Mesendoderm (in vitro differentiated cells): ENCODE measurements around the gene LHB.
A peak's percentile ranks its signal among the peaks of the same experiment; 100 is the strongest.

Experiments
- DNase-seq: peaks from one replicate; pipeline ENCODE4 v3.0.0; 2013
- H2AK5ac ChIP-seq: 2 replicates; pipeline ENCODE4 v1.6.1; 2013; ENCODE audit warnings: low read length, inconsistent platforms
- H2BK120ac ChIP-seq: 2 replicates; pipeline ENCODE4 v1.6.1; 2013; ENCODE audit warnings: low read depth, mild to moderate bottlenecking, low read length, moderate library complexity, mixed read lengths
- H2BK15ac ChIP-seq: replicated peaks from 2 replicates; pipeline ENCODE4 v1.6.1; 2013; ENCODE audit warnings: low read depth, mild to moderate bottlenecking, moderate library complexity
- H2BK5ac ChIP-seq: 2 replicates; pipeline ENCODE4 v1.6.1; 2013; ENCODE audit warnings: low read length, inconsistent platforms
- H3K18ac ChIP-seq: 2 replicates; pipeline ENCODE4 v1.6.1; 2013; ENCODE audit warnings: mild to moderate bottlenecking, low read length, mixed read lengths
- H3K23ac ChIP-seq: one replicate; pipeline ENCODE4 v1.6.1; 2013; ENCODE audit warnings: low read length
- H3K27ac ChIP-seq: 2 replicates; pipeline ENCODE4 v1.5.1; 2013; ENCODE audit warnings: low read depth, mild to moderate bottlenecking, inconsistent platforms, low read length, moderate library complexity
- H3K27me3 ChIP-seq: 2 replicates; pipeline ENCODE4 v1.6.1; 2013; ENCODE audit warnings: low read length, control low read depth, mild to moderate bottlenecking, inconsistent platforms; ENCODE audit not compliant: insufficient read depth, poor library complexity
- H3K36me3 ChIP-seq: 2 replicates; pipeline ENCODE4 v1.6.1; 2013; ENCODE audit warnings: low read length, inconsistent platforms; ENCODE audit not compliant: control insufficient read depth, insufficient read depth
- H3K4ac ChIP-seq: one replicate; pipeline ENCODE4 v1.6.1; 2013; ENCODE audit warnings: low read depth, mild to moderate bottlenecking, low read length, moderate library complexity
- H3K4me1 ChIP-seq: 2 replicates; pipeline ENCODE4 v1.6.1; 2013; ENCODE audit warnings: low read depth, low read length, inconsistent platforms; ENCODE audit not compliant: control insufficient read depth
- H3K4me2 ChIP-seq: 2 replicates; pipeline ENCODE4 v1.6.1; 2013; ENCODE audit warnings: low read length
- H3K4me3 ChIP-seq: 2 replicates; pipeline ENCODE4 v1.5.1; 2013; ENCODE audit warnings: mild to moderate bottlenecking, low read length
- H3K56ac ChIP-seq: one replicate; pipeline ENCODE4 v1.6.1; 2013; ENCODE audit warnings: low read length
- H3K79me1 ChIP-seq: 2 replicates; pipeline ENCODE4 v1.6.1; 2013; ENCODE audit warnings: low read length, inconsistent platforms
- H3K79me2 ChIP-seq: 2 replicates; pipeline ENCODE4 v1.6.1; 2013; ENCODE audit warnings: mild to moderate bottlenecking, low read length; ENCODE audit not compliant: control insufficient read depth, insufficient read depth
- H3K9ac ChIP-seq: 2 replicates; pipeline ENCODE4 v1.6.1; 2013; ENCODE audit warnings: low read length, inconsistent platforms
- H4K5ac ChIP-seq: one replicate; pipeline ENCODE4 v1.6.1; 2013; ENCODE audit warnings: low read length
- H4K8ac ChIP-seq: one replicate; pipeline ENCODE4 v1.6.1; 2013; ENCODE audit warnings: low read depth, mild to moderate bottlenecking, control low read depth, low read length, moderate library complexity
- WGBS: extraction: QIAGEN DNeasy Blood & Tissue Kit; methylation state at CpG from one replicate; pipeline ENCODE4 v1.1.7; 2013; ENCODE audit warnings: low lambda C conversion rate, missing lambda C conversion rate; ENCODE audit not compliant: insufficient coverage; ENCODE audit errors: extremely low coverage; 5-methylcytosine and 5-hydroxymethylcytosine counted together

Gene LHB

DNA sequence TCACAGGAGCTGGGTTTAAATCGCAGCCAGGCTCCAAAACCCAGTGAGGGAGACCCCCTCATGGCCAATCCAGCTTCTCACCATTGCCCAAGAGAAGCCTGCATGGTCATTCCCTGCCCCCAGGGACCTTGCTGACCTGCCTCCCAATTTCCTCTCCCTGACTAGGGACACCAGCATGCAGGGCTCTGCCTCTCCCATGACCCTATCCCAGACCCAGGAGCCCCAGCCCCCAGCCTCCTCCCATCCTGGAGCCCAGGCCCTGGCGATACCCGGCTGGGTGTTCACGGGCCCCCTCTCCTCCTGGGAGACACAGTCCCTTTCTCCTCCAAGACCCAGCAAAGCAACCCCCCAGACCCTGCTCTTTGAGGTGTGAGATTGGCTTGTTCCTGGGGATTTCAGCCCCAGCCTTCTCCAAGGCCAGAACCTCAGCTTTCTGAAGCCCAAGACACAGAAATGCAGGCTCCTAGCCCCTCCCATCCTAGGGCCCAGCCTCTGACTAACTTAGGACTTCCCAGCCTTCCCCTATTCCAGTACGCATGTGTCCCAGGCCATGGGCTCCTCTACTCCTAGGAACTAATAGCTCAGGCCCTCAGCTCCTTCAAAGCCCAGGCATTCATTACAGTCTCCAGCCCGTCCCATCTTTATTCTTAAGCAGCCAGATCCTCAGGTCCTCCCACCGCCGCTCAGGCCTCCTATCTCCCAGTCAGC is 24.9 kb downstream of the LHB start:
- no peak overlapping the region for H2AK5ac ChIP-seq
- H3K27ac ChIP-seq, result no peak overlapping the region
- no peaks in the 10 kb centered on the region for H3K36me3 ChIP-seq
- peak overlapping the region; percentile 3 for H3K18ac ChIP-seq
- no peak overlapping the region for H2BK5ac ChIP-seq
- no peak overlapping the region for H4K5ac ChIP-seq
- peak overlapping the region; percentile 65 for H3K56ac ChIP-seq
- peaks cover 19% of the 10 kb centered on the region for H3K79me1 ChIP-seq
- no peak overlapping the region for H2BK15ac ChIP-seq
- peak; percentile 86 for DNase-seq
- no peak overlapping the region for H3K4ac ChIP-seq
- WGBS, result no CpG with 5 or more reads among the region's 8 CpGs
- no peak overlapping the region for H2BK120ac ChIP-seq
- peaks cover 22% of the 10 kb centered on the region for H3K79me2 ChIP-seq
- peak overlapping the region; percentile 7 for H3K4me2 ChIP-seq
- no peaks in the 10 kb centered on the region for H3K27me3 ChIP-seq
- peak overlapping the region; percentile 68 for H3K9ac ChIP-seq
- H3K4me1 ChIP-seq, result no peaks in the 10 kb centered on the region
- H4K8ac ChIP-seq, result no peak overlapping the region
- no peak overlapping the region for H3K23ac ChIP-seq
- peak overlapping the region; percentile 32 for H3K4me3 ChIP-seq

DNA sequence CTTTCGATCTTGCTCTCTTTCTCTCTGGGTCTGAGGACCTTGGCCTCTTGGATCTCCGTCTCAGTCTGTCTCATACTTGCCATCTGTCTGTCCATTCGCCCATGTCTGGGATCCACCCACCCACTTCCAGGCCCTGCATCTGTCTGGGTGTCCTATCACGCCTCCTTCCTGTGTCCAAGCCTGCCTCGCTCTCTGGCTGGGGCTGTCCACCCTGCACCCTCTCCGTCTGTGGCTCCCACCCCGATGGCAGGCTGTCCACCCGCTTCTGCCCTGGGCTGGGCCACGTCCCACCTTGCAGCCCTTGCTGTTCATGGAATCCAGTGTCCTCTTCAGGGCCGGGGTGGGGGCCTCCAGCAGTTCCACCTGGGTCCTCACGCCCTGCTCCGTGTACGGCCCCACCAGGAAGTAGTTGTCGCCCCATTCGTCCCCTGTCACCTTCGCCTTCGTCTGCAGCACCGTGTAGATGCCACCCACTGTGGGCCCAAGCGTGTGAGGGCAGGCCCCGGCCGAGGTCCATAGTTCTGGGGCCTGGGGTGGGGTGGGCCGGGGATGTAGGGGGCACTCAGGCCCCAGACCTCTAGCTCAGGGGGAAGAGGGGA is 25.8 kb downstream of the LHB start:
- Histone ChIP-seq H4K5ac (no peak overlapping the region), H2BK120ac (no peak overlapping the region), H3K4ac (no peak overlapping the region), H2BK5ac (no peak overlapping the region), H3K4me2 (no peak overlapping the region), H3K18ac (no peak overlapping the region), H2BK15ac (no peak overlapping the region), H3K36me3 (no peaks in the 10 kb centered on the region), H3K79me1 (peaks cover 18% of the 10 kb centered on the region), H3K4me1 (no peaks in the 10 kb centered on the region), H3K79me2 (peaks cover 22% of the 10 kb centered on the region), H3K27ac (no peak overlapping the region), H3K23ac (no peak overlapping the region), H4K8ac (no peak overlapping the region), H3K4me3 (no peak overlapping the region), H3K9ac (no peak overlapping the region), H2AK5ac (no peak overlapping the region), H3K27me3 (no peaks in the 10 kb centered on the region), H3K56ac (no peak overlapping the region)
- no peak for DNase-seq
- no CpG with 5 or more reads among the region's 22 CpGs for whole genome bisulfite sequencing

DNA sequence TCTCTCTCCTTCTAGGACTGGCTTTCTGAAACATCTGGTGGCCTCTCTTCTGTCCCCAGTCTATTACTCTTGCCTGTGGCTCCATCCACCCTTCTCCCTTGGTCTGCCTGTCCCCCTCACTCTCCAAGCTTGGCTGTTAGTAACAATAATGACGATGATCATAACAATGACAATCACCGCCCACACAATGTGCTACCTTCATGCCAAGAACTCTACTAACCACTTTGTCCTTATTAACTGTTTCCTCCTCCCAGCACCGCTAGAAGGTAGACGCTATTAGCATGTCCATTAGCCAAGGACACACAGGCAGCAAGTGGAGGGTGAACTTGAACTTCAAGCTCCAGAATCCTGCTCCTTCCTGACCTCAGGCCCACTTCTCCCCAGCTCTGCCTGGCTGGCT is 26.5 kb downstream of the LHB start:
- H3K18ac ChIP-seq, result no peak overlapping the region
- H4K5ac ChIP-seq, result no peak overlapping the region
- no peaks in the 10 kb centered on the region for H3K27me3 ChIP-seq
- H3K4ac ChIP-seq, result no peak overlapping the region
- H3K56ac ChIP-seq, result no peak overlapping the region
- WGBS, result no CpG with 5 or more reads among the region's 4 CpGs
- no peak overlapping the region for H3K9ac ChIP-seq
- H3K4me1 ChIP-seq, result no peaks in the 10 kb centered on the region
- no peak overlapping the region for H2AK5ac ChIP-seq
- H3K4me2 ChIP-seq, result no peak overlapping the region
- no peak for DNase-seq
- no peak overlapping the region for H2BK5ac ChIP-seq
- H3K23ac ChIP-seq, result no peak overlapping the region
- no peak overlapping the region for H3K4me3 ChIP-seq
- no peak overlapping the region for H2BK120ac ChIP-seq
- peaks cover 18% of the 10 kb centered on the region for H3K79me1 ChIP-seq
- peaks cover under 1% of the 10 kb centered on the region for H3K36me3 ChIP-seq
- H3K79me2 ChIP-seq, result peaks cover 19% of the 10 kb centered on the region
- H3K27ac ChIP-seq, result no peak overlapping the region
- no peak overlapping the region for H4K8ac ChIP-seq
- no peak overlapping the region for H2BK15ac ChIP-seq

DNA sequence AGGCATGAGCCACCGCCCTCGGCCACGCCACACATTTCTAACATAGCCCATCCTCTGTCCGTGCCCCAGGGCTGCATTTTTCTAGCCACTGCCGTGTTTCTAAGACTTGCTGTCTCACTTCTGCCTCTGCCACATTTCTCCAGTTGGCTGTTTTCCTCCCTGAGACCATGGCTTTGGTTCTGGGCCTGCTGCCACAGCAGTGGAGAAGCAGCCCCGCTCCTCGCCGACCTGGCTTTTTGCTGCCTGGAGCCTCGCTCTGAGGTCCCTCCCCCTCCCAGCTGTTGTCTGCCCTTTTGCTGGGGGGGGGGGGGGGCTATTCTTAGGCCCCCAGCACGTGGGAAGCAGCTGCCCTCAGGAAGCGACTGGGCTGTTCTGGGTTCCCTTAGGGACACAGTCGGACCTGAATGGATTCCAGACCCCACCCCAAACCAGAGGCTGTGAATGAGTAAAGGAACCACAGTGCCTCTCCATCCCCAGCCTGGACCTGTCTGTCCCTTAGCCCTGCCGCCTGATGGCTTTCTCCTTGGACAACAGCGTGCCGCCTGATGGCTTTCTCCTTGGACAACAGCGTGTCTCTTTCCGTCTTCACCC is 27.1 kb downstream of the LHB start:
- H4K8ac ChIP-seq, result no peak overlapping the region
- no peak overlapping the region for H3K4me2 ChIP-seq
- no peak overlapping the region for H2BK120ac ChIP-seq
- no peak for DNase-seq
- peaks cover 12% of the 10 kb centered on the region for H3K79me1 ChIP-seq
- no peak overlapping the region for H3K56ac ChIP-seq
- H3K18ac ChIP-seq, result no peak overlapping the region
- H3K4me3 ChIP-seq, result no peak overlapping the region
- no peak overlapping the region for H3K27ac ChIP-seq
- no peak overlapping the region for H2BK15ac ChIP-seq
- H3K27me3 ChIP-seq, result no peaks in the 10 kb centered on the region
- peaks cover 13% of the 10 kb centered on the region for H3K79me2 ChIP-seq
- whole genome bisulfite sequencing, result no CpG with 5 or more reads among the region's 17 CpGs
- no peak overlapping the region for H2AK5ac ChIP-seq
- H3K9ac ChIP-seq, result no peak overlapping the region
- no peaks in the 10 kb centered on the region for H3K4me1 ChIP-seq
- peaks cover 3% of the 10 kb centered on the region for H3K36me3 ChIP-seq
- no peak overlapping the region for H3K23ac ChIP-seq
- H4K5ac ChIP-seq, result no peak overlapping the region
- no peak overlapping the region for H2BK5ac ChIP-seq
- no peak overlapping the region for H3K4ac ChIP-seq

DNA sequence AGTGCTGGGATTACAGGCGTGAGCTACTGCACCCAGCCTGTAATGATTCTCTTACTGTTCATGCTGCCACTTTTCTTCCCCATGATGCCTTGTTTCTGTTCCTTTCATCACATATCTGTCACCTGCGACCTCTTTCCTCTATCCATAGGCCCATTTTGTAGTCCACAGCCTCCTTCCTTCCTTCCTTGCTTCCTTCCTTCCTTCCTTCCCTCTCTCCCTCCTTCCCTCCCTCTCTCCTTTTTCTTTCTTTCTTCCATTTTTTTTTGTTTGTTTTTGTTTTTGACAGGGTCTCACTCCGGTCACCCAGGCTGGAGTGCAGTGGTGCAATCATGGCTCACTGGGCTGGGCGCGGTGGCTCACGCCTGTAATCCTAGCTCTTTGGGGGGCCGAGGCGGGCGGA is 28.0 kb downstream of the LHB start:
- H3K27me3 ChIP-seq, result no peaks in the 10 kb centered on the region
- peaks cover 8% of the 10 kb centered on the region for H3K79me1 ChIP-seq
- no peak overlapping the region for H3K4me3 ChIP-seq
- no peak overlapping the region for H2BK15ac ChIP-seq
- H2BK120ac ChIP-seq, result no peak overlapping the region
- no peak overlapping the region for H3K56ac ChIP-seq
- H3K4me2 ChIP-seq, result no peak overlapping the region
- H3K4ac ChIP-seq, result no peak overlapping the region
- no peak overlapping the region for H4K8ac ChIP-seq
- no peak overlapping the region for H2BK5ac ChIP-seq
- no peak for DNase-seq
- no peaks in the 10 kb centered on the region for H3K4me1 ChIP-seq
- H3K9ac ChIP-seq, result no peak overlapping the region
- H3K23ac ChIP-seq, result no peak overlapping the region
- peaks cover 3% of the 10 kb centered on the region for H3K36me3 ChIP-seq
- no peak overlapping the region for H3K27ac ChIP-seq
- no peak overlapping the region for H3K18ac ChIP-seq
- H3K79me2 ChIP-seq, result peaks cover 6% of the 10 kb centered on the region
- no peak overlapping the region for H2AK5ac ChIP-seq
- WGBS, result no CpG with 5 or more reads among the region's 9 CpGs
- no peak overlapping the region for H4K5ac ChIP-seq
